NT2/D1 (cell line): ENCODE results near the gene GMCL2.

Source experiments
- YY1 ChIP-seq: IDR thresholded peaks from 2 replicates; pipeline ENCODE4 v1.6.1; 2011; ENCODE audit not compliant: insufficient read length, insufficient read depth
- ZNF274 ChIP-seq: IDR thresholded peaks from 2 replicates; pipeline ENCODE4 v1.6.1; 2011; ENCODE audit warnings: mild to moderate bottlenecking, low read depth, low read length

- TF ChIP-seq YY1 (no peak), ZNF274 (no peak)
Observed at GRCh38 chr5:178218237-178218776, 31.1 kb upstream of the GMCL2 start.
